H1 (cell line): ENCODE results near the gene FMO4.

Source experiments
- BRCA1 ChIP-seq: IDR thresholded peaks from 2 replicates; pipeline ENCODE4 v1.6.1; 2012; ENCODE audit warnings: low read depth, low read length, improper control_type of control experiment
- EP300 ChIP-seq, 2 experiments: IDR thresholded peaks; 1 replicate in 1 of 2; 2 replicates in 1 of 2; pipeline ENCODE4 v1.6.1; 2011 to 2012; ENCODE audit warnings: low read depth in 2 of 2, low read length in 2 of 2, mild to moderate bottlenecking in 2 of 2, borderline replicate concordance in 1 of 2, inconsistent platforms in 1 of 2, moderate library complexity in 1 of 2
- EZH2 ChIP-seq: fragments of 200-600 bp; sonication (generic); IDR thresholded peaks from 2 replicates; pipeline ENCODE4 v1.7.1; 2012; ENCODE audit warnings: low read depth, mild to moderate bottlenecking, moderate library complexity, low read length, inconsistent platforms; ENCODE audit not compliant: severe bottlenecking
- POLR2A ChIP-seq, 2 experiments: IDR thresholded peaks; 1 replicate in 1 of 2; 2 replicates in 1 of 2; pipeline ENCODE4 v1.6.1; 2011; ENCODE audit warnings: low read depth in 2 of 2, low read length in 2 of 2, mild to moderate bottlenecking in 2 of 2; ENCODE audit errors: control extremely low read depth in 1 of 2
- TAF1 ChIP-seq: IDR thresholded peaks from 2 replicates; pipeline ENCODE4 v1.6.1; 2011; ENCODE audit warnings: mild to moderate bottlenecking, low read depth, low read length
- USF2 ChIP-seq: IDR thresholded peaks from 2 replicates; pipeline ENCODE4 v1.6.1; 2011; ENCODE audit warnings: low read length, improper control_type of control experiment
- TF ChIP-seq, protein P1 (sequence below), 3 experiments: IDR thresholded peaks; 1 replicate in 2 of 3; 2 replicates in 1 of 3; pipeline versions ENCODE4 v1.5.1 to v1.6.1; 2011; ENCODE audit warnings: low read length in 3 of 3, mild to moderate bottlenecking in 3 of 3, inconsistent platforms in 2 of 3, low read depth in 1 of 3, moderate library complexity in 1 of 3; ENCODE audit not compliant: insufficient read depth in 1 of 3; ENCODE audit errors: control extremely low read depth in 1 of 3

- TF ChIP-seq, protein P1, sequence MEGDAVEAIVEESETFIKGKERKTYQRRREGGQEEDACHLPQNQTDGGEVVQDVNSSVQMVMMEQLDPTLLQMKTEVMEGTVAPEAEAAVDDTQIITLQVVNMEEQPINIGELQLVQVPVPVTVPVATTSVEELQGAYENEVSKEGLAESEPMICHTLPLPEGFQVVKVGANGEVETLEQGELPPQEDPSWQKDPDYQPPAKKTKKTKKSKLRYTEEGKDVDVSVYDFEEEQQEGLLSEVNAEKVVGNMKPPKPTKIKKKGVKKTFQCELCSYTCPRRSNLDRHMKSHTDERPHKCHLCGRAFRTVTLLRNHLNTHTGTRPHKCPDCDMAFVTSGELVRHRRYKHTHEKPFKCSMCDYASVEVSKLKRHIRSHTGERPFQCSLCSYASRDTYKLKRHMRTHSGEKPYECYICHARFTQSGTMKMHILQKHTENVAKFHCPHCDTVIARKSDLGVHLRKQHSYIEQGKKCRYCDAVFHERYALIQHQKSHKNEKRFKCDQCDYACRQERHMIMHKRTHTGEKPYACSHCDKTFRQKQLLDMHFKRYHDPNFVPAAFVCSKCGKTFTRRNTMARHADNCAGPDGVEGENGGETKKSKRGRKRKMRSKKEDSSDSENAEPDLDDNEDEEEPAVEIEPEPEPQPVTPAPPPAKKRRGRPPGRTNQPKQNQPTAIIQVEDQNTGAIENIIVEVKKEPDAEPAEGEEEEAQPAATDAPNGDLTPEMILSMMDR (IDR thresholded peaks at IDR 0.05; ENCODE audit: control extremely low read depth in 1 of 3, insufficient read depth in 1 of 3, low read depth in 1 of 3, low read length in 3 of 3) = no peak
- TF ChIP-seq POLR2A (IDR thresholded peaks at IDR 0.05; ENCODE audit: control extremely low read depth in 1 of 2, low read depth in 2 of 2, low read length in 2 of 2) (no peak), EZH2 (no peak), USF2 (no peak), EP300 (IDR thresholded peaks at IDR 0.05; ENCODE audit: borderline replicate concordance in 1 of 2, low read depth in 2 of 2, low read length in 2 of 2) (no peak), TAF1 (no peak), BRCA1 (no peak)
These were observed 36.6 kb downstream of the FMO4 start for GRCh38 chr1:171350594-171350993.
